Epithelial cell of proximal tubule (primary cell): ENCODE measurements around the gene GSG1. TPM values are rescaled to one million over a fixed set of nuclear protein-coding genes. Genes with fewer than 3 reads are reported as not detected.

Experiments used
- DNase-seq: peaks from one replicate; pipeline ENCODE4 v3.0.0-alpha.2; 2011; ENCODE audit warnings: low read depth
- H3K4me3 ChIP-seq: 2 replicates; pipeline ENCODE4 v1.5.1; 2011; ENCODE audit warnings: low read depth, mild to moderate bottlenecking, low read length
- CTCF ChIP-seq: conservative IDR thresholded peaks from 2 replicates; pipeline ENCODE4 v1.5.1; 2012; ENCODE audit warnings: low read depth, mild to moderate bottlenecking, low read length
- total RNA-seq: library from RNA; depleted of rRNA; stranded (reverse); fragments of >200 nt; gene quantifications from 2 replicates; pipeline ENCODE4 v1.2.3, GENCODE V29; 2015

The GSG1 gene
- total RNA-seq, 1 donor from 2014 or later, result 0.75 TPM

GRCh38 chr12:13105781-13106180 lies 2.3 kb upstream of the GSG1 start:
- no peak overlapping the region for H3K4me3 ChIP-seq
- TF ChIP-seq CTCF, result no peak
- DNase-seq, result no peak

- TF ChIP-seq CTCF, result no peak
- no peak overlapping the region for H3K4me3 ChIP-seq
Observed at GRCh38 chr12:13104409-13104808, 942 bp upstream of the GSG1 start.

GRCh38 chr12:13102461-13103195 lies 839 bp downstream of the GSG1 start:
- no peak for DNase-seq
- H3K4me3 ChIP-seq, result no peak overlapping the region
- TF ChIP-seq CTCF, result no peak

More at GRCh38 chr12:13104409-13104808, 942 bp upstream of the GSG1 start:
- DNase-seq, result no peak

- no peak for DNase-seq
- peak overlapping the region; percentile 62 for H3K4me3 ChIP-seq
- TF ChIP-seq CTCF, result no peak
Observed at GRCh38 chr12:13101821-13102375, 1.6 kb downstream of the GSG1 start.

GRCh38 chr12:13100882-13101769 lies 2.3 kb downstream of the GSG1 start:
- TF ChIP-seq CTCF, result no peak
- peak overlapping the region; percentile 62 for H3K4me3 ChIP-seq
- no peak for DNase-seq

GRCh38 chr12:13100605-13100881 lies 2.9 kb downstream of the GSG1 start:
- no peak for TF ChIP-seq CTCF
- DNase-seq, result no peak
- peak overlapping the region; percentile 62 for H3K4me3 ChIP-seq
